ENCODE data around the gene CA5A.
A peak's percentile ranks its signal among the peaks of the same experiment; 100 is the strongest.

Gene CA5A

GRCh38 chr16:87847785-87848675, 88.3 kb downstream of the CA5A start:
- no peak for DNase-seq

- no peak for DNase-seq
Measured at GRCh38 chr16:87847467-87847784, 88.9 kb downstream of the CA5A start.

- no peak for DNase-seq
Measured at GRCh38 chr16:87846705-87847466, 89.4 kb downstream of the CA5A start.

GRCh38 chr16:87845807-87846619, 90.3 kb downstream of the CA5A start:
- no peak for DNase-seq

GRCh38 chr16:87845213-87845612, 91.1 kb downstream of the CA5A start:
- DNase-seq: no peak

- DNase-seq: no peak
Measured at GRCh38 chr16:87844809-87845208, 91.5 kb downstream of the CA5A start.

GRCh38 chr16:87844120-87844733, 92.1 kb downstream of the CA5A start:
- DNase-seq: peak; percentile 26

GRCh38 chr16:87843678-87844105, 92.6 kb downstream of the CA5A start:
- DNase-seq: no peak

- no peak for DNase-seq
Measured at GRCh38 chr16:87842209-87842869, 94.0 kb downstream of the CA5A start.

- DNase-seq: no peak
Measured at GRCh38 chr16:87841340-87842208, 94.8 kb downstream of the CA5A start.

- DNase-seq: no peak
Measured at GRCh38 chr16:87840271-87840978, 95.9 kb downstream of the CA5A start.

- no peak for DNase-seq
Measured at GRCh38 chr16:87839542-87840270, 96.6 kb downstream of the CA5A start.

GRCh38 chr16:87838643-87839541, 97.4 kb downstream of the CA5A start:
- DNase-seq: no peak

Data from fibroblast of skin of right quadriceps (primary cell).